ENCODE data around the gene SELENOH. TPM values are rescaled to one million over a fixed set of nuclear protein-coding genes. Genes with fewer than 3 reads are reported as not detected.
A peak's percentile ranks its signal among the peaks of the same experiment; 100 is the strongest.

SELENOH gene
- total RNA-seq, 4 donors from 2014 or later, result 130 to 271 (median 169) TPM

DNA sequence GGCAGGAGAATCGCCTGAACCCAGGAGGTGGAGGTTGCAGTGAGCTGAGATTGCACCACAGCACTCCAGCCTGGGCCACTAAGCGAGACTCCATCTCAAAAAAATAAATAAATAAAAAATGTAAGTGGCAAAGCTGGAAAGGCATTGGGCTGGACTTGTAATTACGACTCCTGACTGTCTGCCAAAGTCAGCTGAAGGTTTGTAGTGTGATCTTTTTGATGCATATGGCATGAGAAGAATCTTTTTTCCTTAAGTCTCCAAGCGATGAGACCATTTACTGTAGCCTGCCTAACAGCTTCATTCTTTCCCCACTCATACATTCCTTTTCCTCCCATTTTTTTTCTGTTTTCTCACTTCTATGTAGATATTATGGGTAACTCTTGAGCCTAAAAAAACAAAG is 45.1 kb downstream of the SELENOH start:
- intact Hi-C loops (cut with DNase I), result no loop called here
- WGBS, 2 donors, result 70 to 73% methylated on average over 4 of the region's 4 CpGs
- H3K4me3 ChIP-seq (replicated peaks in 1 of 3), result no peak overlapping the region
- TF ChIP-seq POLR2A (IDR thresholded peaks at IDR 0.05), result no peak
- TF ChIP-seq, protein P1, sequence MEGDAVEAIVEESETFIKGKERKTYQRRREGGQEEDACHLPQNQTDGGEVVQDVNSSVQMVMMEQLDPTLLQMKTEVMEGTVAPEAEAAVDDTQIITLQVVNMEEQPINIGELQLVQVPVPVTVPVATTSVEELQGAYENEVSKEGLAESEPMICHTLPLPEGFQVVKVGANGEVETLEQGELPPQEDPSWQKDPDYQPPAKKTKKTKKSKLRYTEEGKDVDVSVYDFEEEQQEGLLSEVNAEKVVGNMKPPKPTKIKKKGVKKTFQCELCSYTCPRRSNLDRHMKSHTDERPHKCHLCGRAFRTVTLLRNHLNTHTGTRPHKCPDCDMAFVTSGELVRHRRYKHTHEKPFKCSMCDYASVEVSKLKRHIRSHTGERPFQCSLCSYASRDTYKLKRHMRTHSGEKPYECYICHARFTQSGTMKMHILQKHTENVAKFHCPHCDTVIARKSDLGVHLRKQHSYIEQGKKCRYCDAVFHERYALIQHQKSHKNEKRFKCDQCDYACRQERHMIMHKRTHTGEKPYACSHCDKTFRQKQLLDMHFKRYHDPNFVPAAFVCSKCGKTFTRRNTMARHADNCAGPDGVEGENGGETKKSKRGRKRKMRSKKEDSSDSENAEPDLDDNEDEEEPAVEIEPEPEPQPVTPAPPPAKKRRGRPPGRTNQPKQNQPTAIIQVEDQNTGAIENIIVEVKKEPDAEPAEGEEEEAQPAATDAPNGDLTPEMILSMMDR (IDR thresholded peaks at IDR 0.05), result no peak
- DNase-seq, result no peak
- no peaks in the 10 kb centered on the region for H3K27me3 ChIP-seq
- H3K9me3 ChIP-seq, result no peaks in the 10 kb centered on the region
- H3K4me1 ChIP-seq, result peaks cover 63 to 79% of the 10 kb centered on the region in 2 donors
- H3K27ac ChIP-seq, result peak overlapping the region; percentile 61 to 99 (median 97)
- H3K36me3 ChIP-seq, result no peaks in the 10 kb centered on the region

DNA sequence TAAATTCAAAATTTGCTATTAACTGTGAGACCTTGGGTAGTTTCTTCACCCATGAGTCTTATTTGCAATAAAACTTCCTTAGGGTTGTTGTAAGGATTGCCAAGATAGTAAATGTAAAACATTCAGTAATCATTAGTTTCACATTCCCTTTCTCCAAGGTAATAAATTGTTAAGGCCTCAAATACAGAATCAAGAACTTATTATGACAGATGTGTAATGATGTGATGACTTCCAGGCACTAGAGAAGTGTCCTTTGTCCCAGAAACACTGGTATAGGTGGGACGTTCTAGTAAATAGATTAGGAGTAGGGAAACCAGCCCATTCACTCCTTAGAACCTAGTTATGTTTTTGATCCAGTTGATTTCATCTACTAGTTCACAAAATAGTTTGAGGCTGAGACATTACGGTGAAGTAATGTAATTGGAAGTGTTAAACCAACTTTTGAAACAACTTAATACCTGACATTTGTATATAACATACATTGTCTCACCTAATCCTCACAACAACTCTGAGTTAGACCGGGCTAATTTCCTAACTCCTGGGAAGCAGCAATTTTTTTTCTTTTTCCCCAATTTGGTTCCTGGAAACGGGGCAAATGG is 45.8 kb downstream of the SELENOH start:
- peak overlapping the region; percentile 61 to 99 (median 97) for H3K27ac ChIP-seq
- H3K27me3 ChIP-seq, result no peaks in the 10 kb centered on the region
- no peaks in the 10 kb centered on the region for H3K36me3 ChIP-seq
- H3K4me3 ChIP-seq (replicated peaks in 1 of 3), result no peak overlapping the region
- WGBS, 2 donors, result 80 to 85% methylated on average over 4 of the region's 4 CpGs
- no peaks in the 10 kb centered on the region for H3K9me3 ChIP-seq
- no peak for DNase-seq
- H3K4me1 ChIP-seq, result peaks cover 64 to 79% of the 10 kb centered on the region in 2 donors
- intact Hi-C loops (cut with DNase I), result no loop called here
- no peak for TF ChIP-seq POLR2A (IDR thresholded peaks at IDR 0.05)
- TF ChIP-seq, protein P1 (IDR thresholded peaks at IDR 0.05), result no peak

DNA sequence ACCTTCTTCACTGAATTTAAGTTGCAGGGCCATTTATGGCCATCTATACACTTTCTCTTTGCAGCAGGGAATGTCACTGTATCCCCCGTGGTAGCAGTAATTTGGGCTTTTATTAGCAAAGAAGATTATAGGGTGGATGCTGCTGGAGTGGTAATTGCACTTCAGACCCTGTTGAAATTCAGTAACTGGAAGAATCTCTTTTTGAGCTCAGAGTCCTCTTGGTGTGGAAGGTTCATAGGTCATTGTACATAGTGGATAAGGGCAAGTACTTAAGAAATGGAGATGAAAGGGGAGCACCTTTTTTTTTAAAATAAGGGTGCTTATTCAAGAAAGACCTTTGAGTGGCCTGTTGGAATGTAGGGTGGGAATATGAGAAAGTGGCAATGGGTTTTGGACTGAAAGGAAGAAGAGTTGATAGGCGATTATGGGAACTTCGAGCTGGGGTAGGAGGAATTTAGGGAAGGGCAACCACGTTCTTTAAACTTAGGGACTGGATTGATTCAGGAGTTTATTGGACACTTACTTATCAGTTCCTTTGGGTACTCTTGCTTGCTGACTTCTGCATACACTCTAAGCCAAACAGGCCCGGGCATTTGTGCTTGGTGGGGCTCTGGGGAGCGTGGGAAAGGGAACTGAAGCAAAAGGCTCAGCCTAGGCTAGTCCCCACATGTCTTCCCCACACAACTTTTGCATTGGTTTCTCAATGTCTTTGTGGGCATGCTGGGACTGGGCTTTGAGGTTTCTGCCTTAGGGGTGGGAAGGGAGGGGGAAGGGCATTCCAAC is 46.8 kb downstream of the SELENOH start:
- H3K4me3 ChIP-seq (replicated peaks in 1 of 3), result no peak overlapping the region
- no peak for DNase-seq
- H3K36me3 ChIP-seq, result no peaks in the 10 kb centered on the region
- TF ChIP-seq, protein P1 (IDR thresholded peaks at IDR 0.05), result no peak
- no peak for TF ChIP-seq POLR2A (IDR thresholded peaks at IDR 0.05)
- H3K27ac ChIP-seq, result peak overlapping the region; percentile 1 to 99 (median 97)
- H3K27me3 ChIP-seq, result no peaks in the 10 kb centered on the region
- WGBS, 2 donors, result 55 to 57% methylated on average over 6 of the region's 6 CpGs
- intact Hi-C loops (cut with DNase I), result no loop called here
- H3K9me3 ChIP-seq, result no peaks in the 10 kb centered on the region
- H3K4me1 ChIP-seq, result peaks cover 60 to 74% of the 10 kb centered on the region in 2 donors

DNA sequence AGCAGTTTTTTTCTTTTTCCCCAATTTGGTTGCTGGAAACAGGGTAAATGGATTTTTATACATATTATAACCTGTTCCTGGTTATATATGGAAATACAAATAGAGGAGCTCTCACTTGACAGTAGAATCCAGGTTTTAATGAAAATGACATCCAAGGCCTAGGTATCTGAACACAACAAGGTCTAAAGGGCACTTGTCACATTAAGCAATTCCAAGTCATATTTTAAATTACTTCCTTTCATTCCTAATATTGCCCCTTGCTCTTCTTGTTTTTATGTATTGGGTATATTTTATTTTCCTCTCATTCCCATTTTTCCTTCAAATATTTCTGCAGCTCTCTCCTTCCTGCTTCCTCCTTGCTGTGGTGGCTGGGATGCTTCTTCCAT is 47.4 kb downstream of the SELENOH start:
- Histone ChIP-seq H3K27me3 (no peaks in the 10 kb centered on the region), H3K9me3 (no peaks in the 10 kb centered on the region), H3K4me1 (peaks cover 59 to 74% of the 10 kb centered on the region in 2 donors), H3K36me3 (peaks cover 0 to 4% of the 10 kb centered on the region in 2 donors), H3K27ac (peak overlapping the region in 2 of 3 donors; percentile 54 to 97), H3K4me3 (replicated peaks in 1 of 3) (no peak overlapping the region)
- no peak for DNase-seq
- intact Hi-C loops (cut with DNase I), result no loop called here
- no peak for TF ChIP-seq POLR2A (IDR thresholded peaks at IDR 0.05)
- TF ChIP-seq, protein P1 (IDR thresholded peaks at IDR 0.05), result no peak

Measured in thyroid gland (tissue), 4 donors.